Suppressor macrophage treated with lipopolysaccharide for 1 hour (primary cell): ENCODE measurements around the gene NFATC2.
A peak's percentile ranks its signal among the peaks of the same experiment; 100 is the strongest.
"Not testable (repeated sequence)": the region's sequence is repeated elsewhere in the genome, so short reads cannot be mapped to it uniquely, and the experiment has no call there.

Experiments
- DNase-seq, 3 donors: peaks; one replicate each; pipeline ENCODE4 v3.0.0-alpha.2; 2020 to 2022

Gene NFATC2

GRCh38 chr20:51469578-51470498 lies 72.7 kb downstream of the NFATC2 start:
- DNase-seq, result no peak

- no peak for DNase-seq
These were observed 73.5 kb downstream of the NFATC2 start for GRCh38 chr20:51469046-51469445.

DNA sequence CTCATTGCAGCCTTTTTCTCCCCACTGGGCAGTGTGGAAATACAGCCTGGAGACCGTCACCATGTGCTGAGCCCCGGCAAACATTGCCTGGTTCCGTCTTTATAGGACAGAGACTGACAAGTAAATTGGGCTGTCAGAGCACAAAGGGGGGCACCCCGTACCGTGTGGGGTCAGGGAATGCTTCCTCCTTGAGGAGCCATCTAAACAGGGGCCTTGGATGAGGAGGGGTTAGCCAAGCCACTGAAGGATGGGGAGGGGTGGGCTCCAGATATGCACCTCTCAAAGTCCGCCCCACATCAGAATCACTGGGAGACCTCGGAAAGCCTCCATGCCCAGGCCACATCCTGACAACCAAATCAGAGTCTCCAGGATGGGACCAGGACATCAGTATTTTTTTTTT lies 73.9 kb downstream of the NFATC2 start:
- no peak for DNase-seq

DNA sequence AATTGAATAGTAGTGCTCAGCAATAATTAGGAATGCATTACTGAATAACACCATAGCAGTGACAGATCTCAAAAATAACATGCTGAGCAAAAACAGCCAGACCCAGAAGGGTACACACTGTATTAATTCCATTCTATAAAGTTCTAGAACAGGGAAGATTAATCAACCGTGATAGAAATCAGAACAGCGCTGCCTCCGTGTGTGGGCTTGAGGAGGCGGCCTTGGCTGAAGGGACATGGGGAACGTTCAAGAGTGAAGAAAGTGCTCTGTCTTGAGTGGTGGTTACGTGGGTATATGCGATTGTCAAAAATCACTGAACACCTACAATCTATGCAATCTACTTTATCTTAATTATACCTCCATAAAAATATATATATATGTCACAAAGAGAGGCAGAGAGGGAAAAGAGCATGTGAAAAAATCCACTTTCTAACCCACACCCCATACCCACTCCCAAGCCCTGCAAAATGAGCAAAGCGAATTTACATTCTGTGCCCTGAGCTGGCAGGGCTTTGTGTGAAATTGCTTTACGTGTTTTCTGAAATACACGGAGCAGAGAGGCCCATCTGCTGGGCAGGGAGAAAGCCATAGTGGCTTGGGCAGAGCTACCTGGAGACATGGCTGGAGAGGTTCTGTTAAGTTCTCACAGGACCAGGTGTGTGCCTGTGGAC lies 74.4 kb downstream of the NFATC2 start:
- no peak for DNase-seq

DNA sequence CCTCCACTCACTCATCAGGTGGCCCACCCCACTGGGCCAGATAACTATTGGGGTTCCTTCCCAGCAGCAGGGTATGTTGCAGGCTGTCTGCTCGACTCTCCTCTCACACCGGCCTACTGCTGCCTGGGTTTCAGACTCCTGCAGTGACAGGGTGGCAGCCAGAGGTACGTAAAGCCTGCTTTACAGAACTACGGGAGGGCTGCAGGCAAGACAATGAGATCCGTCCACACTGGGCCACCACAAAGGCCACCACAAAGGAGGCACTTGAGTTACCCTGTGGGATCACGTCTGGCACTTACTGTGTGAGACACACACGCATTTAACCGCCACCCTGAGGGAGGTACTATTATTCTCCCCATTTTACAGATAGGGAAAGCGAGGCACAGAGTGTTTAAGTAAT lies 78.5 kb downstream of the NFATC2 start:
- no peak for DNase-seq

GRCh38 chr20:51463560-51463959 lies 79.0 kb downstream of the NFATC2 start:
- no peak for DNase-seq

GRCh38 chr20:51462566-51463276 lies 79.8 kb downstream of the NFATC2 start:
- DNase-seq, result no peak

DNA sequence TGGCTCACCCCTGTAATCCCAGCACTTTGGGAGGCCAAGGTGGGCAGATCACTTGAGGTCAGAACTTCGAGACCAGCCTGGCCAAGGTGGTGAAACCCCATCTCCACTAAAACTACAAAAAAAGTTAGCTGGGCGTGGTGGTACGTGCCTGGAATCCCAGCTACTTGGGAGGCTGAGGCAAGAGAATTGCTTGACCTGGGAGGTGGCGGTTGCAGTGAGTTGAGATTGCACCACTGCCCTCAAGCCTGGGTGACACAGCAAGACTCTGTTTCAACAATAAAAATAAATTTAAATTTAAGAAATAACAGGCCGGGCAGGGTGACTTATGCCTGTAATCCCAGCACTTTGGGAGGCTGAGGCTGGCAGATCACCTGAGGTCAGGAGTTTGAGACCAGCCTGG lies 80.7 kb downstream of the NFATC2 start:
- DNase-seq, result not testable (repeated sequence)

- DNase-seq, result no peak
These were observed 81.2 kb downstream of the NFATC2 start for GRCh38 chr20:51461306-51461705.

DNA sequence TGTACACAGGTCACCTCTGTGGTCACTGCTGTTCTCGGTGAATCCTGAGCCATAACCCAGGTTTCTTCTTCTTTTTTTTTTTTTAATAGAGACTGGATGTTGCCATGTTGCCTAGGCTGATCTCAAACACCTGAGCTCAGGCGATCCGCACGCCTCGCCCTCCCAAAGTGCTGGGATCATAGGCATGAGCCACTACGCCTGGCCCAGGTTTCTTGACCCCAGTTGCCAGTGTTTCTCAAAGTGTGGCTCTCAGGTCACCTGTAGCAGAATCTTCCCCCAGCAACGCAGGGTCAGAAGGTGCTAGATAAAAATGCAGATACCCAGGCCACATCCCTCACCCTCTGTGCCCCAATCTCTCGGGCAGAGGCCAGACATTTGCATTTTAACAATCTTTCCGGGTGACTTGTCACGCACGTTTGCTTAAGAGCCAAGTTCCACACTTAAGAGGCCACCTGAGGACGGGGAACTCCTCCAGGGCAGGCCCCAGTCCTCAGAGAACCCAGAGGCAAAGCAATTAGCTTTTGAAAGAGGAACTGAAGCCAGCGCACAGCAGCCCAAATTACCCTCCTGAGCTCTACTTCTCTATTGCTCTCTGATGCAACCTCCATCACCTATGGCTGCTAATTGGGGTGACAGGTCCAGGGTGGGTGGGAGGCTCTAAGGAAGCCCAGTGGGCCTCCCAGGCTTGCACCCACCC lies 81.8 kb downstream of the NFATC2 start:
- peak; percentile 41 to 61 (median 42) for DNase-seq

GRCh38 chr20:51460163-51460562 lies 82.4 kb downstream of the NFATC2 start:
- no peak for DNase-seq

DNA sequence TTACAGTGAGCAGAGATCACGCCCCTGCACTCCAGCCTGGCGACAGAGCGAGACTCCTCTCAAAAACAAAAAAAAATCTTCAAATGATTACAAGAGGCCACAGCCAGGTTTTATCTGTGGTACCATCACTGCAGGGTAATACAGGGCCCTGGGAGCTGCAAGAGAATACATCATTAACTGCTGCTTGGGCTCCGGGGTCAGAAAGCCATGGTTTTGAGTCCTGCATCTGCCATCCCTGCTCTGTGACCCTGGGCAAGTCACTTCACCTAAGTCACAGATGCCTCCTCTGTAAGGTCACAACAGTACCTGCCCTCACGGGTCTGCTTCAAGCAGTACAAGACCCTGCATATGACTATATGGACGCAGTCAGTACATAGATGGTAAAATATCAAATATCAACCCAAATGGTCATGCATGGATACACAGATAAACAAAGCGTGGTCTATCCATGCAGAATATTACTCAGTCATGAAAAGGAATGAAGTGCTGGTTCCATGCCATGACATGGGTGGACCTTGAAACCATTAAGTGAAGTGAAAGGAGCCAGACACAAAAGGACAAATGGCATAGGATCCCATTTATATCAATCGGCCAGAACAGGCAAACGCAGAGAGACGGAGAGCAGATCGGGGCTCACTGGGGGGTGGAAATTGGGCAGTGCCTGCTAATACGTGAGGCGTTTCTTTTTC lies 83.6 kb downstream of the NFATC2 start:
- DNase-seq, result no peak

- DNase-seq, result no peak
These were observed 85.0 kb downstream of the NFATC2 start for GRCh38 chr20:51457533-51457932.

- DNase-seq, result peak; percentile 71 to 91 (median 85)
These were observed 85.7 kb downstream of the NFATC2 start for GRCh38 chr20:51456511-51457509.

DNA sequence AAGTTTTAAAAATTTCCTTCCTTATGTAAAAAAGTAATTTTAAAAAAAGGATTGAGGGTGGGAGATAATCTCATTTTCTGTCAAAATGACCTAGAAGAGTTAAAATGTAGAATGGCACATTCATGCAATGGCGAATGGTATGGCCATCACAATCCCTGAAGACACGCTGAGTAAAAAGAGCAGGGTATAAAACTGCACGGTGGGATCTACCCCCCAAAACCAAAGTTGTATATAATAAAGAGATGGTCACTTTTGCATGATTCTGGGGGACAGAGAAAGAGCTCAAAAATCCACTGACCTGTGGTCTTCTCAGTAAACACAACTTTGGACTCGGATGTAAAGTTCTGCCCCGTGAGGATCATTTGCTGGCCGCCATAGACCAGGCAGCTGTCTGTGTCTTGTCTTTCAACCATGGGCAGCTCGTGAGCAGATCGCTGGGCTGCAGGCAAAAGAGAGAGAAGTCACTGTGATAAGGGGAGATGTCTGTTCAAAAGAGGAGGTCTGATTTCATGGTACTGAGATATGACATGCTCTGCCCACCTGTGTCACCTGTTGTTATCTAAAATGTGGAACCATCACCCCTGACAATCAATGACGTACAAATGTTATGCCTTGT lies 88.2 kb downstream of the NFATC2 start:
- no peak for DNase-seq

GRCh38 chr20:51452734-51453365 lies 89.7 kb downstream of the NFATC2 start:
- DNase-seq, result no peak

- DNase-seq, result no peak
These were observed 90.4 kb downstream of the NFATC2 start for GRCh38 chr20:51452091-51452613.

DNA sequence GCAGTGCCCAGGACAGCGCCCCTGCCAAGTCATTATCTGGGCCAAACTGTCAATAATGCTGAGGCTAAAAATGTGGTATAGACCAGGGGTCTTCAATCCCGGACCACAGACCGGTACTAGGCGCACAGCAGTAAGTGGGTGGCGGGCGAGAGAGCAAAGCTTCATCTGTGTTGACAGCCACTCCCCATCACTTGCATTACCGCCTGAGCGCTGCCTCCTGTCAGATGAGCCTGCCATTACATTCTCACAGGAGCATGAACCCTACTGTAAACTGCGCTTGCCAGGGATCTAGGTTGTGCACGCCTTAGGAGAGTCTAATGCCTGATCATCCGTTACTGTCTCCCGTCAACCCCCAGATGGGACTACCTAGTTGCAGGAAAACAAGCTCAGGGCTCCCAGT lies 91.0 kb downstream of the NFATC2 start:
- no peak for DNase-seq

DNA sequence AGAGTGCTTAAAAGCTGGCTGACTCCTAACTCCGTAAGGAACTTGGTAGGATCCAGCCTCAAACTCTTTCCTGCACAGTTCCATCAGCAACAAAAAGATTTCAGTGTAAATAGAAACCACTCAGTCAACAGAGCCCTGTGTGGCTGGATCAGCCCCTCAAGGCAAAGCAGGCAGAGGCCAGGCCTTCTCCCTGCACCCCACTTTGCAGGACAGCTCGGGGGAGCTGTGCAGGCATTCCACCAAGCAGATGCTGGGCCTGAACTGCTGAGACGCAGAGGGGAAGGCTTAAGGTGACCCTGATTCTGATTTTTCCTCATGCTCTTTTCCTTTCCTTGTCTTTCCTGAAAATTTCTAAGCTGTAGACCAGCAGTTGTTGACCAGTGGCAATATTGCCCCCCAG lies 91.5 kb downstream of the NFATC2 start:
- no peak for DNase-seq

GRCh38 chr20:51450221-51450712 lies 92.3 kb downstream of the NFATC2 start:
- no peak for DNase-seq
